Measurements from ENCODE around the gene TMEM35B.
A peak's percentile ranks its signal among the peaks of the same experiment; 100 is the strongest.
"Not testable (repeated sequence)": the region's sequence is repeated elsewhere in the genome, so short reads cannot be mapped to it uniquely, and the experiment has no call there.

TMEM35B gene

DNA sequence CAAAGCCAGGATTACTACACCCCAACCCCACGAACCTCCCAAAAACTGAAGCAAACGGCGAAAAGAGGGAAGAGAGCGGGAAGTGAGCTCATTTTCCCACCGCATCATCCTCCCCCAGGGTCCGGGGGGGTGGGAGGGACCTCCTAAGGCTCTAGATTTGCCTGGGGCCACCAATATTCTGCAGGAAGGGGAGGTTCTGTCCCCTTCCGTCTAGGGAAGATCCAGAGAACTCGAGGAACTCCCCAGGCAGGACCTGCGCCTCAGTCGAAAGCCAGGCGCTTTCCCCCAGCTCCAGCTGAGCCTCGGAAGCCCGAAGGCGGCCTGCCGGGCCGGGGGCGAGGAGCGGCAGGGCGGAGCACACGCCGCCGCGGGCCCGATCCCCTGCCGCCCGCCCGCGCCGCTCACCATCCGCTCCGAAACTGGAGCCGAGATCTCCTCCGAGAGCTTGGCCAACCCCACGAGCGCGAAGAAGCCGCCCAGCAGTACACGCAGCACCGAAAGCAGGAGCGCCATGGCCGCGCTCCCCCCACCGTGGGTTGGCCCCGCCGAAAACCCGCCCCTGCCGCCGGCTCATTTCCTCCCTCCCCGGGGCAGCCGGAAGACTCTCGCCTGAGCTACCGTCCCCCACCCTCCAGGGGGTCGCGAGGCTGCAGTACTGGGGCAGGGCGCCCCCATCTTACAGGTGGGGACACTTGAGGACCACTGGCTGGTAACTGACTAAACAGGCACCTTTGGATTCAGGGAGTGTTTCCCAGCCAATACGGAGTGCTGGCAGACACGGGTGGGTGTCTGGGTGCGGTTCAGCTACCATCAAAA, at the start of gene TMEM35B:
Gene TMEM35B, minus strand, starts transcription at position 555 of the 816 bp plus-strand sequence. Its CDS starts 42 bp downstream, at position 513.
- DNase-seq = peak; percentile 86

- DNase-seq = no peak
These were observed 48.2 kb upstream of the TMEM35B start for GRCh38 chr1:35033346-35033745.

DNA sequence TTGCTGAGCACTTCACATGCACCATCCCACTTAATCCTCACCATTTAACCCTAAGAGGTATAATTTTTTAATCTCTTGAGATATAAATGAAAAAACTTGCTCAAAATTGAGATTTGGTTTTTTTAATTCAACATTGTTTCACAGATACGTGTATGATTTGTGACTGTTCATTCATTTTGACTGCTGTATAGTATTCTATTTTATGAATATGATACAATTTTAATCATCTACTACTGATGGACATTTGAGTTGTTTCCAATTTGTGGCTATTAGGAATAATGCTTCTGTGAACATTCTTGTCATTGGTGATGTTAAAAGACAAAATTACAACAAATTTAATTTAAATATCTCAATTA, 47.2 kb upstream of the TMEM35B start:
- DNase-seq = no peak

- peak; percentile 26 for DNase-seq
These were observed 45.8 kb upstream of the TMEM35B start for GRCh38 chr1:35030756-35031446.

- no peak for DNase-seq
These were observed 45.2 kb upstream of the TMEM35B start for GRCh38 chr1:35030338-35030737.

GRCh38 chr1:35029761-35030160, 44.6 kb upstream of the TMEM35B start:
- no peak for DNase-seq

GRCh38 chr1:35016406-35016805, 31.3 kb upstream of the TMEM35B start:
- DNase-seq = no peak

GRCh38 chr1:35014486-35014885, 29.3 kb upstream of the TMEM35B start:
- DNase-seq = no peak

DNA sequence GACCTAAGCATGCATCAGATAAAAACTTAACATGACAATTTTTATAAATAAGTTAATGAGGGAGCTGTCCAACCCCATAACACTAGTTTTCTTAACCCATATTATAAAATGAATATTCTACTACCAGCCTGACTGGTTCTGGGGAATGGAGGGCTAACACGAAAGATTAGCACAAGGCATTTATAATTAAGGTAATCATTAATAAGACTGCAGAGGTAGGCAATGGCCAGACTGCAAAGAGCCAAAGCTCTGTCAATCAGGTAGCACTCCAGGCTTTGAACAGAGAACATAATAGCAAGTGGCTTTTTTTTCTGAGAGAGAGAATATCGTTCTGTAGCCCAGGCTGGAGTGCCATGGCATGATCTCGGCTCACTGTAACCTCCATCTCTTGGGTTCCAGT, 20.6 kb upstream of the TMEM35B start:
- no peak for DNase-seq

- no peak for DNase-seq
These were observed 16.6 kb upstream of the TMEM35B start for GRCh38 chr1:35001743-35002142.

DNA sequence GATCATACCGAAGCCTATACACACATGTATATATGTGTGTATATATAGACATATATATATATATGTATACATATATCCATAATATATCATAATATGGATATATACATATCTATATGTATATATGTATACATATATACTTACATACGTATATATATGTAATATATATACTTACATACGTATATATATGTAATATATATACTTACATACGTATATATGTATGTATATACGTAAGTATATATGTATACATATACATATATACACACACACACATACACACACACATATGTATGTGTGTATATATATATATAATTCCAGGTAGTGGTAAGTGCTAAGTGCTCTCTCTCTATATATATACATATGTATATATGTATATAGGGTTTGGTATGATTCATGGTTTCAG, 9.7 kb upstream of the TMEM35B start:
- DNase-seq = no peak

GRCh38 chr1:34988581-34988980, 3.4 kb upstream of the TMEM35B start:
- no peak for DNase-seq

DNA sequence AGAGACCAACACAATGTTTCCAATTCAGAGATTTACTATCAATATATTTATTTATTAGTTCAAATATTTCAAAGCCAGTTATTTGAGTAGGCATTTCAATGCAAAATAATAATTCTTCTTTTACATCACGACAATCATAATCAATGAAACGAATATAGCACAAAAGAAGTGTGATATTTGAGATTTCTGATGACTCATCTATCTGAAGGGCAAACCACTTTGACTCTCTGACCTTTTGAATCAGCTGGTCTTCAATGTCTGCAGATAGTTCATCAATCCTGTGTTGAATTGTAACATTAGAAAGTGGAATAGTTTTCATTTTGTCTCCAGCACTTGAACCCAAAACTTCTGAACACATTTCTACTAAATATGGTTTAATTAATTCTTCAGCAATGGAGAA, 3.0 kb upstream of the TMEM35B start:
- DNase-seq = no peak

GRCh38 chr1:34987018-34987417, 1.9 kb upstream of the TMEM35B start:
- no peak for DNase-seq

- not testable (repeated sequence) for DNase-seq
These were observed 410 bp upstream of the TMEM35B start for GRCh38 chr1:34985609-34985904.

GRCh38 chr1:34984435-34984792, 733 bp downstream of the TMEM35B start:
- DNase-seq = peak; percentile 12

- peak; percentile 17 for DNase-seq
These were observed 1.3 kb downstream of the TMEM35B start for GRCh38 chr1:34983700-34984355.

DNA sequence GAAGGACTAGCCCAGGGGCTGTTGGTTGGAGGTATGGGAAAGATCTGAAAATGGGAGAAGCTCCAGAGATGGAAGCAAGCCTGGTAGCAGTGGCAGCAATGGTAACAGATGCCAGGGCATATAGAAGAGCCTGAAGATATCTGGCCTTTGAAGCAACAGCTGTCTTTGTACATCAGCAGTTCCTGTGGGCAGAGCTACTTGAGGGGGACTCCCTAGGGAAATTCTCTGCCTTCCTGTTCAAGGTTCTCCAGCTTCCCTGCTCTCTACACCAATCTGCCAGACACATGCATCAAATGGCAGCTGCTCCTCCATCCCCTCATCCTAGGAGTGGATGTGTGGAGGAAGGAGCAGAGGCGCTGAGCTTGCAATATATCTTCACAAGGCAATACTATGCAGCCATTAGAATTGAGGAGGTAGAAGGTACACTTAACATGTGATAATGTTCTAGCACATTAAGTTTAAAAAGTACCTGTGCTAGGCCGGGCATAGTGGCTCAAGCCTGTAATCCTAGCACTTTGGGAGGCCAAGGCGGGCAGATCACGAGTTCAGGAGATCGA, 2.2 kb downstream of the TMEM35B start:
- DNase-seq = peak; percentile 14

DNA sequence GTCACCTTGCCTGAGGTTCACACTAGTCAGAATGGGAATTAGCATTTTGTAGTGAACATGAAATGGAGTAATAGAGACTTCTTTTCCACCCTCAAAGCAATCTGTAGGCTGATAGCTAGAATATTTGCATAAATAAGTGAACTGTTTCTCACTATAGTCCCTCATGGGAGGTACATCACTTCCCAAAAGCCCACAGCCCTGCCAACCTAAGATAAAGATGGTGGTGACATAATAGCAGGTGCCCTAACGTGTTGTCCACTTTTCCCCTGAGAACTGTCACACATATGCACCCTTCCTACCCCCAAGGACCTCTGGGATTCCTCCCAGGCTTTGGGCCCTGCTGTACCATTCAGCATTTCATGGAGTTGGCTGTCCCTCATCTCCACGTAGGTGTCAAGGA, 4.4 kb downstream of the TMEM35B start:
- DNase-seq = no peak

- peak; percentile 31 for DNase-seq
These were observed 6.2 kb downstream of the TMEM35B start for GRCh38 chr1:34978921-34979320.

- DNase-seq = no peak
These were observed 7.3 kb downstream of the TMEM35B start for GRCh38 chr1:34977858-34978257.

DNA sequence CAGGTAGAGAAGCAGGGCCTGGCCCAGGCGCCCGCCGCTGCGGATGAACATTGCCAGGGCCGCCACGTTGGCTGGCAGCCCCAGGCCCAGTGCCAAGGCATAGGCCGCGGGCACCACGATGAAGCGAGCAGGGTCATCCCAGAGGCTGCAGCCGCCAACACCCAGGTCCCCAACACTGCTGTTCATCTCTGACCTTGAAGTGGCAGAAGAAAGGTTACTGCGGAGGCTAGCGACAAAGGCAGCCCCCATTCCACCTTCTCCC, 8.0 kb downstream of the TMEM35B start:
- DNase-seq = no peak

- DNase-seq = peak; percentile 16
These were observed 8.6 kb downstream of the TMEM35B start for GRCh38 chr1:34976384-34977209.
